Measurements from ENCODE around the gene MIEF1.

DNA sequence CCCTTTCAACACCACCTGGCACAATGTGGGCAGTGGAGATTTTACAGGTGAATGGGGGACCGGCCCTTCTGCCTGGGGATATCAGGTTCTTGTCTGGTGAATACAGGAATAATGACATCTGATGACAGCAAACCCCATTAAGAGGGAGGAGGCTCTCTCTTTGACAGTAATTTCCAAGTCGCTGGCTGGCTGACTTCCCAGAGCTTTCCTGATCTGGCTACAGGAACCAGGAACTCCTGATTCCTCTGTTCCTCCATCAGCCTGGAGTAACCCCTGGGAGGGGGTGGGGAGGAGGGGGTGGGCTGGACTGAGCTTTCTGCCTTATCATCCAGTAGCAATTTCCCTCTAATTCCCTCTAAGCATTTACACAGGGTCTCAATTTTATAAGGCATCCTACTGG lies 3.7 kb upstream of the MIEF1 start:
- TF ChIP-seq, protein P1, sequence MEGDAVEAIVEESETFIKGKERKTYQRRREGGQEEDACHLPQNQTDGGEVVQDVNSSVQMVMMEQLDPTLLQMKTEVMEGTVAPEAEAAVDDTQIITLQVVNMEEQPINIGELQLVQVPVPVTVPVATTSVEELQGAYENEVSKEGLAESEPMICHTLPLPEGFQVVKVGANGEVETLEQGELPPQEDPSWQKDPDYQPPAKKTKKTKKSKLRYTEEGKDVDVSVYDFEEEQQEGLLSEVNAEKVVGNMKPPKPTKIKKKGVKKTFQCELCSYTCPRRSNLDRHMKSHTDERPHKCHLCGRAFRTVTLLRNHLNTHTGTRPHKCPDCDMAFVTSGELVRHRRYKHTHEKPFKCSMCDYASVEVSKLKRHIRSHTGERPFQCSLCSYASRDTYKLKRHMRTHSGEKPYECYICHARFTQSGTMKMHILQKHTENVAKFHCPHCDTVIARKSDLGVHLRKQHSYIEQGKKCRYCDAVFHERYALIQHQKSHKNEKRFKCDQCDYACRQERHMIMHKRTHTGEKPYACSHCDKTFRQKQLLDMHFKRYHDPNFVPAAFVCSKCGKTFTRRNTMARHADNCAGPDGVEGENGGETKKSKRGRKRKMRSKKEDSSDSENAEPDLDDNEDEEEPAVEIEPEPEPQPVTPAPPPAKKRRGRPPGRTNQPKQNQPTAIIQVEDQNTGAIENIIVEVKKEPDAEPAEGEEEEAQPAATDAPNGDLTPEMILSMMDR (IDR thresholded peaks at IDR 0.05), result no peak
- TF ChIP-seq EZH2 (IDR thresholded peaks at IDR 0.05; ENCODE audit: borderline replicate concordance, insufficient read depth, low read depth, low read length, poor library complexity, severe bottlenecking), result no peak

Measured in B cell (primary cell).